ENCODE data around the gene EDC3.

DNA sequence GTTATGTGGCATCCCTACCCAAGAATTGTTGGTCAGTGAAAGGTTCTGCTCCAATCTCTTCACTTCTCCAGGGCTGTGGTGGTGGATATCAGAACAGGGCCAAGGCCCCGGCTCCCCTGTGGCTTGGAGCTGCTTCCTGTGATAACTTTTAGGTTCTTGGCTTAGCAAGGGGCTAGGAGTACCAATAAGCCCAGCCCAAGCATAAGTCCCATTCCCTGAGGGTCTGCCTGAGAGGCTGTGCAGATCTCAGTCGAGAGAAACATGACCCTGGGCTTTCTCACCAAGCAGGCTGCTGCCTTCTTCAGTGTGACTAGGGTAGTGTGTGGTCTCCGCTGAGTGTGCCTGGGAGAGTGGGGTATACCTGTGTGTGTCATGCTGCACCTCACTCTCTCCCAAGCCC is 73.1 kb downstream of the EDC3 start:
- no peak for TF ChIP-seq CTCF (IDR thresholded peaks at IDR 0.05; ENCODE audit: low read depth, low read length)
- TF ChIP-seq EZH2phosphoT487 (IDR thresholded peaks at IDR 0.05; ENCODE audit: low read depth): no peak

Data from OCI-LY3 (cell line).